ENCODE data around the gene PTPRM.

The PTPRM gene

DNA sequence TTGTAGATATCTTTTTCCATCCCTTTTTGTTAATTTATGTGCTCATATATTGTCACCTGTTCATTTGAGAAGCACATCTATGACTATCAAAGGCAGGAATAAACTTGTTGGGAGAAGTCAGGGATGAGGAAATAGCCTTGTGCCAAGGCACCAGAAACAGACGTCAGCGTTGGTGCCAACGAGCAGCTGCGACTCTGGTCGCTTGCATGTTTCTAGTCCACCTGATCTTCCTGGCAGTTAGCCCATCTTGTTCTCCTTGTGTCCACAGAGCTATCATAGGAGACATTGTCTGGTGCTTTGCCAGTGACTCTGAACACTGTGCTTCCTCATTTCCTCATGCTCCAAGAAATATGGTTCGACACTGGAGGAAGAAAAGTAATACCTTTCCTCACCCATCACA lies 374.4 kb downstream of the PTPRM start:
- H4K20me1 ChIP-seq (ENCODE audit: insufficient read depth, low read length) = no peaks in the 10 kb centered on the region
- H3K9me2 ChIP-seq (replicated peaks; ENCODE audit: insufficient read depth, low read length) = no peaks in the 10 kb centered on the region
- no peaks in the 10 kb centered on the region for H3K79me2 ChIP-seq (ENCODE audit: low read length)
- no peak overlapping the region for H3K4me2 ChIP-seq (ENCODE audit: low read depth, low read length)
- H3K9me3 ChIP-seq (replicated peaks; ENCODE audit: insufficient read depth, low read length) = no peaks in the 10 kb centered on the region
- no peaks in the 10 kb centered on the region for H3K27me3 ChIP-seq (replicated peaks; ENCODE audit: insufficient read depth, low read length)
- no peaks in the 10 kb centered on the region for H3K4me1 ChIP-seq (ENCODE audit: low read length)
- TF ChIP-seq EZH2 (optimal IDR thresholded peaks at IDR 0.05; ENCODE audit: low read depth, low read length) (no peak), EZH2phosphoT487 (IDR thresholded peaks at IDR 0.05; ENCODE audit: low read length) (no peak)
- TF ChIP-seq, protein P1, sequence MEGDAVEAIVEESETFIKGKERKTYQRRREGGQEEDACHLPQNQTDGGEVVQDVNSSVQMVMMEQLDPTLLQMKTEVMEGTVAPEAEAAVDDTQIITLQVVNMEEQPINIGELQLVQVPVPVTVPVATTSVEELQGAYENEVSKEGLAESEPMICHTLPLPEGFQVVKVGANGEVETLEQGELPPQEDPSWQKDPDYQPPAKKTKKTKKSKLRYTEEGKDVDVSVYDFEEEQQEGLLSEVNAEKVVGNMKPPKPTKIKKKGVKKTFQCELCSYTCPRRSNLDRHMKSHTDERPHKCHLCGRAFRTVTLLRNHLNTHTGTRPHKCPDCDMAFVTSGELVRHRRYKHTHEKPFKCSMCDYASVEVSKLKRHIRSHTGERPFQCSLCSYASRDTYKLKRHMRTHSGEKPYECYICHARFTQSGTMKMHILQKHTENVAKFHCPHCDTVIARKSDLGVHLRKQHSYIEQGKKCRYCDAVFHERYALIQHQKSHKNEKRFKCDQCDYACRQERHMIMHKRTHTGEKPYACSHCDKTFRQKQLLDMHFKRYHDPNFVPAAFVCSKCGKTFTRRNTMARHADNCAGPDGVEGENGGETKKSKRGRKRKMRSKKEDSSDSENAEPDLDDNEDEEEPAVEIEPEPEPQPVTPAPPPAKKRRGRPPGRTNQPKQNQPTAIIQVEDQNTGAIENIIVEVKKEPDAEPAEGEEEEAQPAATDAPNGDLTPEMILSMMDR (IDR thresholded peaks at IDR 0.05; ENCODE audit: low read length) = no peak
- H3K4me3 ChIP-seq (ENCODE audit: low read length) = no peak overlapping the region
- H2AFZ ChIP-seq (ENCODE audit: low read length) = no peak overlapping the region
- H3K27ac ChIP-seq (ENCODE audit: low read length) = no peak overlapping the region
- H3F3A ChIP-seq (ENCODE audit: insufficient read depth, low read length) = no peaks in the 10 kb centered on the region
- no peaks in the 10 kb centered on the region for H3K36me3 ChIP-seq (replicated peaks; ENCODE audit: insufficient read depth, low read length)
- DNase-seq = no peak
- H3K9ac ChIP-seq (ENCODE audit: low read length) = no peak overlapping the region

DNA sequence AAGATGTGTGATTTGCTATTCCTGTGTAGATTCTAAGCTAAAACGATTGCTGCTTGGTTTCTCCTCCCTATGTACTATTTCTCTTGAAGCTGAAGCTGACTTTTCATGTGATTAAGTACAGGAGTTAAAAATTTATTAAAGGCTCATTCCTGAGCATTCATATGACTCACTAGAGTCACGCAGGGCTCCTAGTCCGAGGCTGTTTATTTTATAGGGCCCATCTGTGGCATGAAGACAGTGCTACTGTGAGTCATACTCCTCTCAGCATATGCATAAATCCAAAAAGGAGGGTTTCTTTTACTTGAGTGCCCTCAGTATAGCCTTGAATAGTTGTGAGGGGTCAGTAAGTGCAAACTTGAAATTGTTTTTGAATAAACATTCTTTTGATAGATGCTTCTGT lies 378.8 kb downstream of the PTPRM start:
- Histone ChIP-seq H3K27me3 (replicated peaks; ENCODE audit: insufficient read depth, low read length) (no peaks in the 10 kb centered on the region), H3K4me2 (ENCODE audit: low read depth, low read length) (no peak overlapping the region)

DNA sequence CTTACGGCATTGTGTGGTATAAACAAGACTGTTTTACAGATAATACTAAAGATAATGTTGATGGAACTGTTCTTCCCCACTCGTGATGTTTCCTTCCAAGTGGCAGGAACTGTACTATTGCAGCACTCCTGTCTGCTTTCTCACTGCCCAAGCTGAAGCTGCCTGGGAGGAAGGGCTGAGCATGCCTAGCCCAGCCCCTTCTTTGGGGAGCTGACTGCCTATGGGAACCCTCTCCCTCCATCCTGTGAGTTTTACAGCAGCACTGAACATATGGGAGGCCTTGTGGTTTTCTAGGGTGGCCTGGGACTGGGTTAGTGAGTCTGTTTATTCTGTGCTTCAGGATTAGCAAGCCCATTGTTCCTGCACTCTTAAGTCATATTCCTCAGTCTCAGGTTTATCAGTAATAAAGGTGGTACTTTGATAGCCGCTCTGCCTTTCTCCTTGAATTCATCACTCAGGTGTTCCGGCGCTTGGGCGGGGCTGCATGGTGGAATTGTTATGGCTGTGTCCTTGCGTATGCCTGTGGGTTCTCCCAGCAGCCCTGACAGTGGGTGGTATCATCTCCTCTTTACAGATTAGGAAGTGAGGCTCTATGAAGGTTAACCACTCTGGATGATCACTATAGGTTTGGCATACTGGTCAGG lies 379.7 kb downstream of the PTPRM start:
- H3K9me3 ChIP-seq (replicated peaks; ENCODE audit: insufficient read depth, low read length) = no peaks in the 10 kb centered on the region
- no peak for DNase-seq
- no peaks in the 10 kb centered on the region for H3F3A ChIP-seq (ENCODE audit: insufficient read depth, low read length)
- no peak overlapping the region for H3K4me2 ChIP-seq (ENCODE audit: low read depth, low read length)
- no peaks in the 10 kb centered on the region for H3K9me2 ChIP-seq (replicated peaks; ENCODE audit: insufficient read depth, low read length)
- no peak overlapping the region for H2AFZ ChIP-seq (ENCODE audit: low read length)
- no peaks in the 10 kb centered on the region for H4K20me1 ChIP-seq (ENCODE audit: insufficient read depth, low read length)
- H3K27me3 ChIP-seq (replicated peaks; ENCODE audit: insufficient read depth, low read length) = no peaks in the 10 kb centered on the region
- no peak overlapping the region for H3K9ac ChIP-seq (ENCODE audit: low read length)
- no peaks in the 10 kb centered on the region for H3K79me2 ChIP-seq (ENCODE audit: low read length)
- TF ChIP-seq EZH2 (optimal IDR thresholded peaks at IDR 0.05; ENCODE audit: low read depth, low read length) (no peak), EZH2phosphoT487 (IDR thresholded peaks at IDR 0.05; ENCODE audit: low read length) (no peak)
- TF ChIP-seq, protein P1 (IDR thresholded peaks at IDR 0.05; ENCODE audit: low read length) = no peak
- no peaks in the 10 kb centered on the region for H3K36me3 ChIP-seq (replicated peaks; ENCODE audit: insufficient read depth, low read length)
- no peak overlapping the region for H3K27ac ChIP-seq (ENCODE audit: low read length)
- H3K4me1 ChIP-seq (ENCODE audit: low read length) = no peaks in the 10 kb centered on the region
- H3K4me3 ChIP-seq (ENCODE audit: low read length) = no peak overlapping the region

More for the DNA sequence above, 378.8 kb downstream of the PTPRM start:
- no peak for TF ChIP-seq EZH2 (optimal IDR thresholded peaks at IDR 0.05; ENCODE audit: low read depth, low read length)
- TF ChIP-seq, protein P1 (IDR thresholded peaks at IDR 0.05; ENCODE audit: low read length) = no peak
- TF ChIP-seq EZH2phosphoT487 (IDR thresholded peaks at IDR 0.05; ENCODE audit: low read length) = no peak
- Histone ChIP-seq H3F3A (ENCODE audit: insufficient read depth, low read length) (no peaks in the 10 kb centered on the region), H3K4me1 (ENCODE audit: low read length) (no peaks in the 10 kb centered on the region), H3K4me3 (ENCODE audit: low read length) (no peak overlapping the region), H3K9ac (ENCODE audit: low read length) (no peak overlapping the region), H4K20me1 (ENCODE audit: insufficient read depth, low read length) (no peaks in the 10 kb centered on the region), H3K9me2 (replicated peaks; ENCODE audit: insufficient read depth, low read length) (no peaks in the 10 kb centered on the region), H2AFZ (ENCODE audit: low read length) (no peak overlapping the region), H3K79me2 (ENCODE audit: low read length) (no peaks in the 10 kb centered on the region), H3K27ac (ENCODE audit: low read length) (no peak overlapping the region), H3K36me3 (replicated peaks; ENCODE audit: insufficient read depth, low read length) (no peaks in the 10 kb centered on the region), H3K9me3 (replicated peaks; ENCODE audit: insufficient read depth, low read length) (no peaks in the 10 kb centered on the region)
- DNase-seq = no peak
